Dendritic cell treated with granulocyte-macrophage colony-stimulating factor and Interleukin-4, amounts not matched to agents 40 ng/mL and 50 ng/mL, for 4 days (primary cell): Measurements from ENCODE around the gene LSR.
"Not testable (repeated sequence)": the region's sequence is repeated elsewhere in the genome, so short reads cannot be mapped to it uniquely, and the experiment has no call there.

Source experiments
- H3K27ac Mint-ChIP-seq: one replicate; pipeline ENCODE4 v1.8.0; 2022; ENCODE audit warnings: mild to moderate bottlenecking, mixed read lengths
- H3K27me3 Mint-ChIP-seq: one replicate; pipeline ENCODE4 v1.8.0; 2022; ENCODE audit warnings: mild to moderate bottlenecking, mixed read lengths
- H3K36me3 Mint-ChIP-seq: one replicate; pipeline ENCODE4 v1.8.0; 2022; ENCODE audit warnings: low read depth, mixed read lengths
- H3K4me1 Mint-ChIP-seq: one replicate; pipeline ENCODE4 v1.8.0; 2022; ENCODE audit warnings: low read depth, mixed read lengths
- H3K4me3 Mint-ChIP-seq: one replicate; pipeline ENCODE4 v1.8.0; 2022; ENCODE audit warnings: mild to moderate bottlenecking, moderate library complexity, mixed read lengths
- H3K9me3 Mint-ChIP-seq: one replicate; pipeline ENCODE4 v1.8.0; 2022; ENCODE audit warnings: mixed read lengths
- intact Hi-C: fragments of 100-400 bp; cut with micrococcal nuclease; formaldehyde crosslinking; loops from one replicate; pipeline ENCODE4 v1.15.0; 2022

The LSR gene

DNA sequence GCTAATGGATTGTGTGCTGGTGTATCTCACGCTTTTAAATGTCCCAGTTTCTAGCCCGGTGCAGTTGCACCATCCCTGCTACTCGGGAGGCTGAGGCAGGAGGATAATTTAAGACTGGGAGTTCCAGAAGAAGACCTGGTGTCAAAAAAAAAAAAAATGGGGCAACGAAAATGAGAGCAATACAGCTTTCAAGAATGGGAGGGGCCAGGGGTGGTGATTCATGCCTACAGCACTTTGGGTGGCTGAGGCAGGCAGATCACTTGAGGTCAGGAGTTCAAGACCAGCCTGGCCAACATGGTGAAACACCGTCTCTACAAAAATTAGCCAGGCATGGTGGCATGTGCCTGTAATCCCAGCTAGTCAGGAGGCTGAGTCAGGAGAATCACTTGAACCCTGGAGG lies 37.3 kb downstream of the LSR start:
- peaks cover 28% of the 10 kb centered on the region for H3K27me3 Mint-ChIP-seq

DNA sequence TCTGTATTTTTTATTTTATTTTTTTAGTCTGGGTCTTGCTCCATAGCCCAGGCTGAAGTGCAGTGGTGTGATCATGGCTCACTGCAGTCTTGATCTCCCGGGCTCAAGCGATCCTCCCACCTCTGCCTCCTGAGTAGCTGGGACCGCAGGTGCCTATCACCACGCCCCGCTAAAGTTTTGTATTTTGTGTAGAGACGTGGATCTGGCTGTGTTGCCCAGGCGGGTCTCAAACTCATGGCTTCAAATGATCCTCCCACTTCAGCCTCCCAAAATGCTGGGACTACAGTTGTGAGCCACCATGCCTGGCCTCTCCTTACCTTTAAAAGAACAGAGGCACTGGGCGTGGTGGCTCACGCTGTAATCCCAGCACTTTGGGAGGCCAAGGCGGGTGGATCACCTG lies 38.9 kb downstream of the LSR start:
- H3K27ac Mint-ChIP-seq, result no peak overlapping the region
- no peaks in the 10 kb centered on the region for H3K9me3 Mint-ChIP-seq
- peaks cover 33% of the 10 kb centered on the region for H3K4me1 Mint-ChIP-seq
- H3K36me3 Mint-ChIP-seq, result no peaks in the 10 kb centered on the region
- no peak overlapping the region for H3K4me3 Mint-ChIP-seq
- intact Hi-C loops, result no loop called here
- peaks cover 35% of the 10 kb centered on the region for H3K27me3 Mint-ChIP-seq

More for the DNA sequence above, 37.3 kb downstream of the LSR start:
- H3K27ac Mint-ChIP-seq, H3K9me3 Mint-ChIP-seq, H3K36me3 Mint-ChIP-seq, H3K4me3 Mint-ChIP-seq, intact Hi-C loops: not testable (repeated sequence)
- H3K4me1 Mint-ChIP-seq, result peaks cover 49% of the 10 kb centered on the region

DNA sequence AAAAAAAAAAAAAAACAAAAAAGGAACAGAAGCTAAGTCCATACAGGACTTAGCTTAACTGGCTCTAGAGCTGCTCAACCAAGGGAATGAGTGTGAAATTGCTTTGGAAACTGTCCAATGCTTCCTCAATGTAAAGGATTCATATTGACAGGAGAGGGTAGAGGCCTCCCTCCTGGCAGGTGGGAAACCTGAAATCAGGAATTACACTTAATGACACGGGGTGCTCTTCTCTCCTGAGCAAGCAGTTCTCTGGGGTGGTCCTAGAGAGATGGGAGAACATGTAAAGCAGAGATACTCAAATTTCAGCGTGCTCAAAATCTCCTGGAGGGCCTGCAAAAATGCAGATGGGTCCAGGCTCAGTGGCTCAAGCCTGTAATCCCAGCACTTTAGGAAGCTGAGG lies 39.5 kb downstream of the LSR start:
- H3K27me3 Mint-ChIP-seq, result peaks cover 35% of the 10 kb centered on the region
- no peak overlapping the region for H3K4me3 Mint-ChIP-seq
- no peaks in the 10 kb centered on the region for H3K9me3 Mint-ChIP-seq
- no peaks in the 10 kb centered on the region for H3K36me3 Mint-ChIP-seq
- H3K27ac Mint-ChIP-seq, result no peak overlapping the region
- H3K4me1 Mint-ChIP-seq, result peaks cover 27% of the 10 kb centered on the region
- intact Hi-C loops, result no loop called here

DNA sequence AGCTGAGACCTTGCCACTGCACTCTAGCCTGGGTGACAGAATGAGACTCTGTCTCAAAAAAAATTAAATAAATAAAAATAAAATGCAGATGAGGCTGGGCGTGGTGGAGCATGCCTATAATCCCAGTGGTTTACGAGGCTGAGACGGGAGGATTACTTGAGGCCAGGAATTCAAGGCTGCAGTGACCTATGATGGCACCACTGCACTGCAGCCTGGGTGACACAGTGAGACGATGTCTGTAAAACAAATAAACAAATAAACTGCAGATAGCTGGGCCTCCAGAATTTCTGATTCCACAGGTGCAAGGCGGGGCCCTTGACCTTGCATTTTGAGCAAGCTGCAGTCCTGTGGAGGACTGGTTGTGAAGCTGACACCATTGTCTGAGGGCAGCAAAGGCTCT lies 40.1 kb downstream of the LSR start:
- Mint-ChIP-seq H3K36me3 (no peaks in the 10 kb centered on the region), H3K9me3 (no peaks in the 10 kb centered on the region), H3K4me3 (no peak overlapping the region), H3K4me1 (peaks cover 23% of the 10 kb centered on the region), H3K27ac (no peak overlapping the region), H3K27me3 (peaks cover 34% of the 10 kb centered on the region)
- intact Hi-C loops, result no loop called here

DNA sequence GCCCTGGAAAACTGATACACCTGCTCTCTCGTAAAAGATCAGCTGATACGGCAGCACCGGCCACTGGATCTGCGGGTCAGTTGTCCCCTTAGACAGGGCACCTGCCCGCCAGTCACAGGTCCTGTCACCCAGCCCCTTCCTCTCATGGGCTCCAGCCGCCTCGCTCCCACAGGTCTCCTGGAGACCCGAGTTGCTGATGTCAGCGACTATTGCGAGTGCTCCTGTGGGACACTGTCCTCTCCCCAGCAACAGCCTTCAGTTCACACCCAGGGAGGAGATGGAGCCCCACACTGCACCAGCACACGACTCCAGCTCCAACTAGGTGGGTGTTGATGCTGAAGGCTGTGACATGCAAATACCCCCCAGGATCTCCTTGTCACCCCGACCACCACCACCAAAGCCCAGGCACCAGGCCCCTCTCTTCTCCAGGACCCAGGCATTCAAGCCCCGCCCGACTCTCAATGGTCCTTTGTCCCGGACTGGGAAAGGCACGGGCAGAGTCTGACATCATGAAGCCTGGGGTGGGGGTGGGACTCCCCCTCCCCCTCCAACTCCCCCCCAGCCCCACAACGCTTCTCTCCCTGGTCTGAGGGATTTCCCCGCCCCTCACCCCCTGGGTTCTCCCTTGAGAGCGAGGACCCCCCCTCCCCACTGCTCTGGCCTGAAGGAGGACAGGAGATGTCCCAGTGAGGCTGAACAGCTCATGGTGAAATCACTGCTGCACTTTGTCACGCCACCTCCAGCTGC lies 41.8 kb downstream of the LSR start:
- Mint-ChIP-seq H3K36me3 (no peaks in the 10 kb centered on the region), H3K4me3 (no peak overlapping the region), H3K27ac (no peak overlapping the region), H3K9me3 (no peaks in the 10 kb centered on the region), H3K27me3 (peaks cover 36% of the 10 kb centered on the region), H3K4me1 (peaks cover 10% of the 10 kb centered on the region)
- intact Hi-C loops, result no loop called here

DNA sequence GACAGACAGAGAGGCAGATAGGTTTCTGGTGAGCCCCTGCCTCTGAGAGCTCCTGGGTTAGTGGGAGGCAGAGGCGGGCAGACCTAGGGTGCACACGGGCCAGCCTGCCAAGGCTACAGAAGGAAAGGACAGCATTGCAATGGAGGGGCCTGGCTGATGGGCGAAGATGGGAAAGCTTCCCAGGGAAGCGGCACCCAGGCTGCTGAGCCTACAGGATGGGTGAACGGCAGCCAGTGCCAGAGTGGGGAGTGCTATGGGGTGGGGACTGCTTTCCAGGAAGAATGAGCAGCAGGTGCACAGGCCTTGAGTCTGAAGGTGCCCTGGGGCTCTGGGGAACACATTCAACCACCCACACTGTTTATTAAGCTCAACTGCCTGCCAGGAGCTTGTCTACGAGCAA lies 42.5 kb downstream of the LSR start:
- H3K27me3 Mint-ChIP-seq, result peaks cover 42% of the 10 kb centered on the region
- intact Hi-C loops, result no loop called here
- H3K9me3 Mint-ChIP-seq, result no peaks in the 10 kb centered on the region
- H3K4me1 Mint-ChIP-seq, result peaks cover 10% of the 10 kb centered on the region
- H3K36me3 Mint-ChIP-seq, result no peaks in the 10 kb centered on the region
- no peak overlapping the region for H3K27ac Mint-ChIP-seq
- no peak overlapping the region for H3K4me3 Mint-ChIP-seq

DNA sequence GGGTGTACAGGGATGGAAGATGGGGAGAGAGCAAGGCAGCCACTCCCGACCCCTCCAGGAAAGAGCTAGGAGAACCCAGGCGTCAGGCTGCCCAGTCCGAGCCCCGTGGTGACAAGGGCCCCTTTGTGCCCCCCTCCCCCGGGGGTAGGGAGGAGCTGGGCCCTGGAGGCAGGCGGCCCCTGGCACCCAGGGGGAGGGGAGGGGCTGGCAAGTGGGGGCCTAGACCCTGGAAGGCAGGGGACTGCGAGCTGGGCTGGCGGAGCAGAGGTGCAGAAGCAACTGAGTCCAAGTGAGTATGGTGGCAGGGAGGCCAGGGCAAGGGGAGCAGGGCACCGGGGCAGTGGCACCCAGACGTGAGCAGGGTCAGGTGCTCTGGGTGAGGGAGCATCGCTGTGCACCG lies 43.1 kb downstream of the LSR start, which contains the start of gene MAG:
TSS of gene MAG (plus strand) at position 246 of the 400 bp plus-strand sequence. CDS start 3,248 bp downstream, outside the sequence.
- Mint-ChIP-seq H3K4me1 (peaks cover 9% of the 10 kb centered on the region), H3K27ac (no peak within 1 kb of the TSS)
- intact Hi-C loops, result no loop called here

DNA sequence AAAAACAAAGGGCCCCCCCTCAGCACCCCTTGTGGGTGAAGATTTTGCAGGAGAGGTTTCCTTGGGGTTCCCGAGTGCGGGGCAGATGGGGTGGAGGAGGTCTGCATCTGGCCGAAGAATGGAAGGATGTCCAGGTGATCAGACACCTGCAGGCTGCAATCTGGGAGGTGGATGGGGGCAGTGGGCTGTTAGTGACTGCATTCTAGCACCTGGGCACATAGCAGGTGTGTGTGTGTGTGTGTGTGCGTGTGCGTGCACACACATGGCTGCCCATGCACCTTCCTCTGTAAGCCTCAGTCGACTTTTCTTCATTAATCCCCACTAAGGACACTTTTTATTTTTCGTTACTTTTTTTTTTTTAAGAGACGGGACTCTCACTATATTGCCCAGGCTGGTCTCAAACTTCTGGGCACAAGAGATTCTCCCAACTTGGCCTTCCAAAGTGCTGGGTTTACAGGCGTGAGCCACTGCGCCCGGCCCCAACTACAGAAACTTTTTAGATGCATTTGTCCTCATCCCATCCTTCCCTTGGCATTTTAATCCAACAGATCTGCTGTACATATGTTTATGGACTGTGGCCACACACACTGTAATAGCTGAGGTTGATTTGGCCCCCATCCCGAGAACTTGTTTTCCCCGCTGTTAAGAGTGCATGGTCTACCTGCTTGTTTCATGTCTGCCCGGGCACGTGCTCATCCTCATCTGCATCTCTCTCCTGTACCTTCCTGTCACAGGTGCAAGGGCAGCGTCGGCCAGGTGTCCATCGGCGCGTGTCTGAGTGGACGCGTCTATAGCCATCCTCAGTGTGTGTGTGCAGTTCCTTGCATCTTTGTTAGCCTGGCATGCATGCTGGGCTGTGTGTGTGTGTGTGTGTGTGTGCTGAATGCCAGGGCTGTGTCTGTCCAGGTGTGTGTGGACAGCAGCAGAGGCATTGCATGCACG lies 43.9 kb downstream of the LSR start:
- Mint-ChIP-seq H3K27ac (no peak overlapping the region), H3K4me1 (peaks cover 9% of the 10 kb centered on the region), H3K9me3 (no peaks in the 10 kb centered on the region), H3K27me3 (peaks cover 42% of the 10 kb centered on the region), H3K4me3 (no peak overlapping the region), H3K36me3 (no peaks in the 10 kb centered on the region)
- intact Hi-C loops, result no loop called here

More for the DNA sequence above, 43.1 kb downstream of the LSR start, which contains the start of gene MAG:
- Mint-ChIP-seq H3K9me3 (no peaks in the 10 kb centered on the region), H3K27me3 (peaks cover 42% of the 10 kb centered on the region), H3K36me3 (no peaks in the 10 kb centered on the region), H3K4me3 (no peak within 1 kb of the TSS)

DNA sequence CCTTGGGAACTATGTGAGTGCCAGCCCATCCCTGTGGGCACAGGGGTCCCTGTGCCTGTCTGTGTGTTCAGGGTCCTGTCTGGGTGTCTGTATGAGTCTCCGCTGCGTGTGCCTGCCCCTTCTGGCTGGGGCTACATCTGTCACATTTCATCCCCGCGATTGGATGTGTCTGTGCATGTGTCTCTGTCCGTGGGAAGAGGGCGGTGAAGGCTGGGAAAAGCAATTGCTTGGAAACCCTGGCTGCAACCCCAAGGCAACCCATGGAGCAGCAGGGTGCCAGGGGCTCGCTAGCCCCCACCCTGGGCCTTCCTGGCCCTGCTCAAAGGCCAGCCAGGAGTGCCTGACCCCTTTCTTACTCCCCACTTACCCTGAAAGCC lies 44.5 kb downstream of the LSR start:
- intact Hi-C loops, result no loop called here
- Mint-ChIP-seq H3K4me3 (no peak overlapping the region), H3K27me3 (peaks cover 42% of the 10 kb centered on the region), H3K36me3 (no peaks in the 10 kb centered on the region), H3K4me1 (peaks cover 9% of the 10 kb centered on the region), H3K27ac (no peak overlapping the region), H3K9me3 (no peaks in the 10 kb centered on the region)

DNA sequence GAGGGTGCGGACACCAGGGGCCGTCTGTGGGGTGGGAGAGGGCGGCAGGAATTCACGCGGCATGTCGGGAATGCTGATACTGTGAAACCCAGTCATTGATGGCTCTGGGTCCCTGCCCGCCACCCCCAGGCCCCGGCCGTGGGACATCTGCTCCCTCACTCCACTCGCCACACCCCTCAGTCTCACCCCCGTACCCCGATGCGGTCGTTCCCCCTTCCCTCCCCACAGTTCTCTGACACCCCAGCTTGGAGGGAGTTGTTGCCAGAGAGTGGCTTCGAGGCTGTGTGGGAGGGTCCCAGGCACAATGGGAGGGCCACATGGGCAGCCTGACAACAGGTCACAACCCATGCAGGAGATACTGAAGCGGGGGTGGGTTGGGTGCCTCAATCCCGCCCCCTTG lies 45.0 kb downstream of the LSR start:
- H3K9me3 Mint-ChIP-seq, result no peaks in the 10 kb centered on the region
- H3K27me3 Mint-ChIP-seq, result peaks cover 41% of the 10 kb centered on the region
- intact Hi-C loops, result no loop called here
- H3K27ac Mint-ChIP-seq, result no peak overlapping the region
- no peak overlapping the region for H3K4me3 Mint-ChIP-seq
- peaks cover 9% of the 10 kb centered on the region for H3K4me1 Mint-ChIP-seq
- H3K36me3 Mint-ChIP-seq, result no peaks in the 10 kb centered on the region

DNA sequence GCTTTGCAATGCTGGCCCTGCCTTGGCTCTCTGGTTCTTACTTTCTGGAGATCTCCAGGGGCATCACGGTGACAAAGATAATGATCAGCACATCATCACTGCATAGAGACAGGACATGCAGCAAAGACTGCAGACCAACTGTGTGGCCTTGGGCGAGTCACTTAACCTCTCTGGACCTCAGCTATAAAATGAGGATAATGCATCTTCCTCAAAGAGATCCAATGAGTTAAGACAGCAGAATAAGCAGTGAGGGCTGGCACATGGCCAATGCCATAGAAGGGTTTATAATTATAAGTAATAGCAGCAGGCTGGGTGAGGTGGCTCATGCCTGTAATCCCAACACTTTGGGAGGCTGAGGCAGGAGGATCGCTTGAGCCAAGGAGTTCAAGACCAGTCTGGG lies 45.5 kb downstream of the LSR start:
- peaks cover 9% of the 10 kb centered on the region for H3K4me1 Mint-ChIP-seq

DNA sequence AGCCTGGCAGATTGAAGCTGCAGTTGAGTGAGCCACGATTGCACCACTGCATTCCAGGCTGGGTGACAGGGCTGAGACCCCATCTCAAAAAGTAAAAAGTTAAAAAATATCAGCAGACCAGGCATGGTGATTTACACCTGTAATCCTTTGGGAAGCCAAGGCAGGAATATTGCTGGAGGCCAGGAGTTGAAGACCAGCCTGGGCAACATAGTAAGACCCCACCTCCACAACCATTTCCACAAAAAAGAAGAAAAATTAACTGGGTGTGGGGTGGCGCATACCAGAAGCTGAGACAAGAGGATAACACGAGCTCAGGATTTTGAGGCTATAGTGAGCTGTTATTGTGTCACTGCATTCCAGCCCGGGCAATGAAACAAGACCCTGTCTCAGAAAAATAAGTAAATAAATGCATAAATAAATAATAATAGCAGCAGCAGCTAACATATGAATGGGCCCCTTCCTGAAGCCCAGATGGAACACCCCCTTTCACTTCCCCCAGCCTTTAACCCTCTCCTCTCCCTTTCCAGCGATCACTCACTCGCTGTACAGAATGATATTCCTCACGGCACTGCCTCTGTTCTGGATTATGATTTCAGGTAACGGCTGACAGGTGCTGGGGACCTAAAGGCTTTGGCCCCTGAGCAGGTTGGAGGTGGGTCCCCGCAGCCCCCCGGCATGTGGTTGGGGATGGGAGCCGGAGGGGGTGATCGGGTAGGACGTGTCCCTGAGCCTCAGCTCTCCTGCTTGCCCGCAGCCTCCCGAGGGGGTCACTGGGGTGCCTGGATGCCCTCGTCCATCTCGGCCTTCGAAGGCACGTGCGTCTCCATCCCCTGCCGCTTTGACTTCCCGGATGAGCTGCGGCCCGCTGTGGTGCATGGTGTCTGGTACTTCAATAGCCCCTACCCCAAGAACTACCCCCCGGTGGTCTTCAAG lies 46.3 kb downstream of the LSR start:
- intact Hi-C loops, result no loop called here
- Mint-ChIP-seq H3K27ac (no peak overlapping the region), H3K4me3 (no peak overlapping the region), H3K27me3 (peaks cover 38% of the 10 kb centered on the region), H3K9me3 (no peaks in the 10 kb centered on the region), H3K36me3 (no peaks in the 10 kb centered on the region), H3K4me1 (peaks cover 9% of the 10 kb centered on the region)

More for the DNA sequence above, 45.5 kb downstream of the LSR start:
- H3K27ac Mint-ChIP-seq, result no peak overlapping the region
- peaks cover 38% of the 10 kb centered on the region for H3K27me3 Mint-ChIP-seq
- H3K4me3 Mint-ChIP-seq, result no peak overlapping the region
- H3K9me3 Mint-ChIP-seq, result no peaks in the 10 kb centered on the region
- no peaks in the 10 kb centered on the region for H3K36me3 Mint-ChIP-seq
- intact Hi-C loops, result no loop called here

DNA sequence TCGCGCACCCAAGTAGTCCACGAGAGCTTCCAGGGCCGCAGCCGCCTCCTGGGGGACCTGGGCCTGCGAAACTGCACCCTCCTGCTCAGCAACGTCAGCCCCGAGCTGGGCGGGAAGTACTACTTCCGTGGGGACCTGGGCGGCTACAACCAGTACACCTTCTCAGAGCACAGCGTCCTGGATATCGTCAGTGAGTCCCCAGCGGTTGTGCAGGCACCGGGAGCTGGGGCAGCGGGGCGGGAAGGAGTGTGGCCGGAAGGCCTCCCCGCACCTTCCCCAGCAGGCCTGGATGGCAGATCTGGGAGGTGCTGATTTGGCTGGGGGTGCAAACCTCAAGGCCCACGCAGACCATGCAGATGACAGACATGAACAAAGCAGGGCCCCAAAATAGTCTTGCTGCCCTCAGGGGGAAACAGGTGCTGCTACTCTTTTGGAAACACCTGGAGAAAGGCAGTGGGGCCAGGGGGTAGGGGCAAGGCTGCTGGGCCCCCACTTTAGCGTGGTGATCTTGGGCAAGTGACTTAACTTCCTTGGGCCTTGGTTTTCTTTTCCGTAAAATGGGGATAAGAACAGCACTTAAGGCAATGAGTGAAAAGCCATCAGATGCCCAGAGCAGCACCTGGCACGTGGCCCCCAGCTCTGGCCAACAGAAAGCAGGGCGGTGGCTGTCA lies 47.1 kb downstream of the LSR start:
- H3K36me3 Mint-ChIP-seq, result no peaks in the 10 kb centered on the region
- H3K27me3 Mint-ChIP-seq, result peaks cover 33% of the 10 kb centered on the region
- H3K4me1 Mint-ChIP-seq, result peaks cover 9% of the 10 kb centered on the region
- no peaks in the 10 kb centered on the region for H3K9me3 Mint-ChIP-seq
- H3K27ac Mint-ChIP-seq, result no peak overlapping the region
- H3K4me3 Mint-ChIP-seq, result no peak overlapping the region
- intact Hi-C loops, result no loop called here
